Panc1 (cell line): ENCODE results near the gene TAOK3. TPM values are rescaled to one million over a fixed set of nuclear protein-coding genes. Genes with fewer than 3 reads are reported as not detected.

ENCODE experiments used
- ATAC-seq: fragments of 200-7000 bp; cut with Tn5 transposase; 2 replicates; pipeline ENCODE4 v1.9.1; 2020; ENCODE audit warnings: mild to moderate bottlenecking, moderate library complexity
- BruUV-seq: library from RNA; stranded (reverse); fragments of 400-500 nt; replicated peaks from 2 replicates; lab custom pipeline; 2021; lab: Mats Ljungman, UMichigan
- CTCF ChIA-PET: fragments of 300-600 bp; sonication (Branson Sonifier 250); formaldehyde crosslinking; loops from one replicate; lab custom pipeline; 2022; ENCODE audit warnings: antibody characterized with exemption; lab: Charles Lee
- POLR2A ChIA-PET: fragments of 300-600 bp; sonication (Branson Sonifier 250); formaldehyde crosslinking; loops from one replicate; lab custom pipeline; 2022; ENCODE audit warnings: antibody characterized with exemption; lab: Charles Lee
- DNase-seq: peaks from one replicate; pipeline ENCODE4 v3.0.0-alpha.2; 2010; ENCODE audit warnings: low read depth, low spot score
- H3K27ac ChIP-seq: 2 replicates; pipeline ENCODE4 v1.5.1; 2011; ENCODE audit warnings: mild to moderate bottlenecking, low read length, inconsistent platforms
- H3K27me3 ChIP-seq: fragments of 200-500 bp; sonication (Bioruptor generic); 2 replicates; pipeline ENCODE4 v1.6.0; 2014; ENCODE audit warnings: low read length, inconsistent platforms; ENCODE audit not compliant: control insufficient read depth, insufficient read depth
- H3K36me3 ChIP-seq: fragments of 200-500 bp; sonication (Bioruptor generic); 2 replicates; pipeline ENCODE4 v1.5.1; 2014; ENCODE audit warnings: inconsistent platforms, mild to moderate bottlenecking, low read length, moderate library complexity; ENCODE audit not compliant: control insufficient read depth, insufficient read depth
- H3K4me1 ChIP-seq: 2 replicates; pipeline ENCODE4 v1.5.1; 2011; ENCODE audit warnings: inconsistent platforms, mild to moderate bottlenecking, low read length, moderate library complexity; ENCODE audit not compliant: control insufficient read depth, insufficient read depth
- H3K4me3 ChIP-seq, 2 experiments: 2 replicates each; pipeline ENCODE4 v1.5.1; 2011 to 2012; ENCODE audit warnings: low read depth in 2 of 2, low read length in 2 of 2, mild to moderate bottlenecking in 2 of 2, inconsistent platforms in 1 of 2, moderate library complexity in 1 of 2
- H3K9me3 ChIP-seq: fragments of 200-500 bp; sonication (Bioruptor generic); 2 replicates; pipeline ENCODE4 v1.5.1; 2014; ENCODE audit warnings: low read depth, mild to moderate bottlenecking, inconsistent platforms, low read length, moderate library complexity; ENCODE audit not compliant: control insufficient read depth, insufficient read depth
- CTCF ChIP-seq: fragments of 450-650 bp; IDR thresholded peaks from 2 replicates; pipeline ENCODE4 v1.5.1; 2017; ENCODE audit warnings: mild to moderate bottlenecking
- POLR2AphosphoS5 ChIP-seq: IDR thresholded peaks from 2 replicates; pipeline ENCODE4 v1.6.1; 2012; ENCODE audit warnings: mild to moderate bottlenecking, low read depth, low read length, moderate library complexity
- REST ChIP-seq, 2 experiments: IDR thresholded peaks; 2 replicates each; pipeline ENCODE4 v1.6.1; 2011 to 2012; ENCODE audit warnings: low read depth in 2 of 2, control low read depth in 1 of 2, low read length in 1 of 2, mild to moderate bottlenecking in 1 of 2, moderate library complexity in 1 of 2; ENCODE audit not compliant: insufficient read depth in 1 of 2
- SIN3A ChIP-seq: IDR thresholded peaks from 2 replicates; pipeline ENCODE4 v1.6.1; 2012; ENCODE audit warnings: low read depth, mild to moderate bottlenecking, low read length, moderate library complexity, borderline replicate concordance; ENCODE audit not compliant: insufficient read depth
- TCF7L2 ChIP-seq: IDR thresholded peaks from 2 replicates; pipeline ENCODE4 v1.6.1; 2011; ENCODE audit warnings: mild to moderate bottlenecking, low read depth, low read length, inconsistent platforms
- in situ Hi-C: cut with HindIII; loops from 2 replicates; pipeline ENCODE4 v1.10.0; 2016; ENCODE audit warnings: low sequenced_read_pairs, low pct_unique_long_range_greater_than_20kb
- intact Hi-C: fragments of 100-400 bp; cut with micrococcal nuclease; formaldehyde crosslinking; loops from one replicate; pipeline ENCODE4 v1.10.0; 2022; ENCODE audit not compliant: unreplicated experiment
- total RNA-seq: library from RNA; stranded (reverse); gene quantifications from one replicate; pipeline ENCODE4 v1.2.1, GENCODE V29; 2021; ENCODE audit not compliant: unreplicated experiment

TAOK3 gene
- total RNA-seq, 1 experiment from 2014 or later = 30.5 TPM

GRCh38 chr12:118368821-118369220 lies 3.9 kb downstream of the TAOK3 start:
- no TSS peak for BruUV-seq
- ATAC-seq = no peak
- intact Hi-C loops = no loop called here
- ChIA-PET CTCF (no interaction called here), POLR2A (interaction anchor here (0.6 kb wide), 1 partner anchor 30 kb away, joined by 5 read pairs; no protein-coding TSS in a partner anchor)
- no peak for DNase-seq
- Histone ChIP-seq H3K36me3 (peaks cover 2% of the 10 kb centered on the region; the same call in 1 of the 2 replicates), H3K9me3 (no peaks in the 10 kb centered on the region), H3K4me1 (peaks cover 12% of the 10 kb centered on the region), H3K27me3 (no peaks in the 10 kb centered on the region), H3K4me3 (no peak overlapping the region), H3K27ac (no peak overlapping the region)
- TF ChIP-seq SIN3A (no peak), REST (IDR thresholded peaks at IDR 0.05; ENCODE audit: insufficient read depth in 1 of 2, low read depth in 2 of 2, low read length in 1 of 2) (no peak), POLR2AphosphoS5 (no peak), TCF7L2 (no peak), CTCF (no peak)
- in situ Hi-C loops = no loop called here

GRCh38 chr12:118361889-118362288 lies 10.8 kb downstream of the TAOK3 start:
- no peak overlapping the region for H3K4me3 ChIP-seq
- no TSS peak for BruUV-seq
- H3K4me1 ChIP-seq = peaks cover 47% of the 10 kb centered on the region
- CTCF ChIA-PET = no interaction called here
- intact Hi-C loops (no loop called here), in situ Hi-C loops (no loop called here)
- no peaks in the 10 kb centered on the region for H3K36me3 ChIP-seq
- no peaks in the 10 kb centered on the region for H3K27me3 ChIP-seq
- POLR2A ChIA-PET = no interaction called here
- TF ChIP-seq TCF7L2 (no peak), CTCF (no peak), POLR2AphosphoS5 (no peak), REST (IDR thresholded peaks at IDR 0.05; ENCODE audit: insufficient read depth in 1 of 2, low read depth in 2 of 2, low read length in 1 of 2) (no peak), SIN3A (no peak)
- no peak overlapping the region for H3K27ac ChIP-seq
- DNase-seq (no peak), ATAC-seq (no peak)
- no peaks in the 10 kb centered on the region for H3K9me3 ChIP-seq
